K562 (cell line): Measurements from ENCODE around the gene PHF5A. TPM values are rescaled to one million over a fixed set of nuclear protein-coding genes. Genes with fewer than 3 reads are reported as not detected.

ENCODE experiments used
- ATAC-seq: fragments of 200-7000 bp; cut with Tn5 transposase; 3 replicates; pipeline ENCODE4 v1.9.1; 2020; ENCODE audit warnings: moderate library complexity
- BruUV-seq: library from RNA; stranded (reverse); fragments of 400-500 nt; replicated peaks from 2 replicates; lab custom pipeline; 2021; lab: Mats Ljungman, UMichigan
- CTCF ChIA-PET: fragments of 300-600 bp; formaldehyde crosslinking; extraction: SDS; loops from one replicate; lab custom pipeline; 2021; ENCODE audit warnings: low intra/inter-chr PET ratio; lab: Yijun Ruan, JAX
- POLR2A ChIA-PET: fragments of 300-600, 350-650 bp; sonication (Branson Sonifier 250); formaldehyde crosslinking; extraction: SDS; loops from one replicate; lab custom pipeline; 2021; ENCODE audit warnings: antibody characterized with exemption, inconsistent platforms; lab: Yijun Ruan, JAX
- DNase-seq, 4 experiments: peaks; one replicate each; pipeline versions ENCODE4 v3.0.0 to v3.0.0-alpha.2; 2011 to 2018; ENCODE audit warnings: low spot score in 3 of 4, mixed read lengths in 3 of 4; ENCODE audit errors: extremely low read depth in 1 of 4
- FAIRE-seq: peaks from 2 replicates; lab custom pipeline; 2011; peaks lifted over from hg19 to GRCh38; lab: Jason Lieb, UNC
- H2AFZ ChIP-seq: 2 replicates; pipeline ENCODE4 v1.6.0; 2011; ENCODE audit warnings: low read depth, low read length, control low read depth, inconsistent platforms
- H3K27ac ChIP-seq: fragments of 200-600 bp; 3 replicates; pipeline ENCODE4 v1.8.0; 2011; ENCODE audit warnings: low read depth, mild to moderate bottlenecking, control low read depth, inconsistent platforms, low read length, moderate library complexity, mixed read lengths; ENCODE audit errors: extremely low read depth
- H3K27me3 ChIP-seq, 2 experiments: fragments of 300-600 bp in 1 of 2; 2 replicates in 1 of 2; 3 replicates in 1 of 2; pipeline versions ENCODE4 v1.6.0 to v1.8.0; 2011; ENCODE audit warnings: inconsistent platforms in 2 of 2, low read length in 2 of 2, mild to moderate bottlenecking in 1 of 2, mixed read lengths in 1 of 2, moderate library complexity in 1 of 2; ENCODE audit not compliant: control insufficient read depth in 2 of 2, insufficient read depth in 2 of 2
- H3K36me3 ChIP-seq: fragments of 300-600 bp; 3 replicates; pipeline ENCODE4 v1.8.0; 2011; ENCODE audit warnings: mild to moderate bottlenecking, low read length, inconsistent platforms; ENCODE audit not compliant: control insufficient read depth, insufficient read depth
- H3K4me1 ChIP-seq, 2 experiments: fragments of 200-600 bp in 1 of 2; replicated peaks in 1 of 2; 2 replicates in 1 of 2; 3 replicates in 1 of 2; pipeline versions ENCODE4 v1.5.1 to v1.8.0; 2011; ENCODE audit warnings: inconsistent platforms in 2 of 2, low read length in 2 of 2, mild to moderate bottlenecking in 1 of 2, mixed read lengths in 1 of 2, moderate library complexity in 1 of 2; ENCODE audit not compliant: control insufficient read depth in 2 of 2, insufficient read depth in 2 of 2
- H3K4me2 ChIP-seq: 2 replicates; pipeline ENCODE4 v1.6.1; 2011; ENCODE audit warnings: low read length, control low read depth, inconsistent platforms, mixed read lengths; ENCODE audit not compliant: insufficient read depth
- H3K4me3 ChIP-seq: fragments of 200-600 bp; sonication (generic), shearing (Covaris generic); 2 replicates; pipeline ENCODE4 v1.5.1; 2016; ENCODE audit warnings: control low read depth, inconsistent platforms
- H3K79me2 ChIP-seq: fragments of 200-600 bp; 3 replicates; pipeline ENCODE4 v1.8.0; 2011; ENCODE audit warnings: low read length, inconsistent platforms; ENCODE audit not compliant: control insufficient read depth, insufficient read depth
- H3K9ac ChIP-seq, 2 experiments: 2 replicates each; pipeline versions ENCODE4 v1.6.0 to v1.6.1; 2011; ENCODE audit warnings: low read depth in 2 of 2, low read length in 2 of 2, control low read depth in 1 of 2, inconsistent platforms in 1 of 2, mild to moderate bottlenecking in 1 of 2, mixed read lengths in 1 of 2; ENCODE audit not compliant: insufficient read depth in 1 of 2
- H3K9me1 ChIP-seq: one replicate; pipeline ENCODE4 v1.6.0; 2011; ENCODE audit warnings: inconsistent platforms, mild to moderate bottlenecking, low read length, moderate library complexity; ENCODE audit not compliant: control insufficient read depth, insufficient read depth
- H3K9me3 ChIP-seq: replicated peaks from 2 replicates; pipeline ENCODE4 v1.5.1; 2011; ENCODE audit warnings: low read depth, low read length, inconsistent platforms; ENCODE audit not compliant: control insufficient read depth, insufficient read depth
- H4K20me1 ChIP-seq: replicated peaks from 2 replicates; pipeline ENCODE4 v1.6.1; 2011; ENCODE audit warnings: low read length, inconsistent platforms, mixed read lengths; ENCODE audit not compliant: control insufficient read depth, insufficient read depth
- CBFA2T3 ChIP-seq: fragments of 450-650 bp; IDR thresholded peaks from 2 replicates; pipeline ENCODE4 v1.6.1; 2017
- CREB1 ChIP-seq, 2 experiments: sonication (generic) in 1 of 2; formaldehyde crosslinking in 1 of 2; IDR thresholded peaks; 2 replicates each; pipeline versions ENCODE4 v1.6.1 to v1.8.0; 2012 to 2022; ENCODE audit warnings: inconsistent platforms in 1 of 2, mild to moderate bottlenecking in 1 of 2, missing genetic modification reagents in 1 of 2, moderate library complexity in 1 of 2
- HNRNPK ChIP-seq: fragments of 200-400 bp; formaldehyde crosslinking; IDR thresholded peaks from one replicate; pipeline ENCODE4 v1.6.1; 2018; ENCODE audit warnings: mild to moderate bottlenecking, low read depth, low read length; ENCODE audit not compliant: poor library complexity, severe bottlenecking
- JUNB ChIP-seq: fragments of 450-650 bp; formaldehyde crosslinking; conservative IDR thresholded peaks from 2 replicates; pipeline ENCODE4 v1.4.0; 2020; ENCODE audit warnings: mild to moderate bottlenecking
- KLF10 ChIP-seq: fragments of 250-450 bp; sonication (Bioruptor Pico); IDR thresholded peaks from 2 replicates; pipeline ENCODE4 v1.6.1; 2021; ENCODE audit warnings: matching md5 sums
- KLF16 ChIP-seq: IDR thresholded peaks from 2 replicates; pipeline ENCODE4 v1.6.1; 2016; ENCODE audit warnings: antibody characterized with exemption
- PPARD ChIP-seq: fragments of 250-450 bp; sonication (Bioruptor Pico); IDR thresholded peaks from 2 replicates; pipeline ENCODE4 v1.8.0; 2022; ENCODE audit warnings: inconsistent platforms, mild to moderate bottlenecking, moderate library complexity
- RBM14 ChIP-seq: fragments of 200-400 bp; formaldehyde crosslinking; IDR thresholded peaks from 2 replicates; pipeline ENCODE4 v1.6.1; 2018; ENCODE audit warnings: low read depth, mild to moderate bottlenecking, low read length, moderate library complexity, borderline replicate concordance; ENCODE audit not compliant: insufficient read depth
- U2AF1 ChIP-seq: fragments of 200-400 bp; formaldehyde crosslinking; optimal IDR thresholded peaks from 2 replicates; pipeline ENCODE3; 2017; ENCODE audit warnings: mild to moderate bottlenecking, low read depth, low read length, moderate library complexity
- YBX1 ChIP-seq: fragments of 450-650 bp; IDR thresholded peaks from 2 replicates; pipeline ENCODE4 v1.7.1; 2016; ENCODE audit warnings: mild to moderate bottlenecking
- ZNF707 ChIP-seq: fragments of 250-450 bp; sonication (Bioruptor Pico); conservative IDR thresholded peaks from 2 replicates; pipeline ENCODE4 v1.8.0; 2022; ENCODE audit warnings: inconsistent platforms, mild to moderate bottlenecking, moderate library complexity
- WGBS: fragments of 100-300 bp; shearing (Covaris generic); methylation state at CpG from one replicate; pipeline ENCODE4 v1.1.6; 2016; ENCODE audit warnings: low coverage, mixed read lengths; ENCODE audit not compliant: insufficient coverage; ENCODE audit errors: missing lambda C conversion rate; 5-methylcytosine and 5-hydroxymethylcytosine counted together
- in situ Hi-C: fragments of 300-500 bp; cut with MboI; formaldehyde crosslinking; loops from 4 replicates; pipeline ENCODE4 v1.15.0; 2018; ENCODE audit warnings: inconsistent platforms, mixed read lengths
- intact Hi-C: fragments of 100-400 bp; cut with micrococcal nuclease; formaldehyde crosslinking; loops from 2 replicates; pipeline ENCODE4 v1.14.2; 2022
- polyA plus RNA-seq, 8 experiments: library from polyadenylated mRNA; depleted of rRNA in 4 of 8; stranded (reverse) in 5 of 8; unstranded in 3 of 8; fragments of >200 nt; fragmentation: Nextera tagmentation in 2 of 8; fragmentation: Illumina TruSeq in 1 of 8; extraction: Ambion mirVana in 2 of 8; extraction: Trizol in 1 of 8; gene quantifications; 2 replicates each; pipeline versions ENCODE4 v1.2.1 to v1.2.3, GENCODE V29; 2011 to 2014; ENCODE audit warnings: inconsistent platforms in 1 of 8, missing spikeins in 1 of 8
- total RNA-seq, 7 experiments: library from RNA; depleted of rRNA in 6 of 7; stranded (reverse); fragments of >200 nt in 6 of 7; fragmentation: Illumina TruSeq in 2 of 7; extraction: Trizol in 2 of 7; gene quantifications; 2 replicates each; pipeline versions ENCODE4 v1.2.1 to v1.2.3, GENCODE V29; 2011 to 2021; ENCODE audit warnings: low replicate concordance in 1 of 7
- TF ChIP-seq, protein P1 (sequence below): sonication (generic); formaldehyde crosslinking; IDR thresholded peaks from 2 replicates; pipeline ENCODE4 v1.8.1; 2023; ENCODE audit warnings: mild to moderate bottlenecking, missing genetic modification reagents, moderate library complexity
- TF ChIP-seq, protein P2 (sequence below): fragments of 250-450 bp; sonication (Bioruptor Pico); IDR thresholded peaks from 2 replicates; pipeline ENCODE4 v1.4.0; 2020
- TF ChIP-seq, protein P3 (sequence below): fragments of 250-450 bp; sonication (Bioruptor Pico); IDR thresholded peaks from 2 replicates; pipeline ENCODE4 v1.5.0; 2020; ENCODE audit warnings: mild to moderate bottlenecking

PHF5A gene
- total and polyA plus RNA-seq, 9 of the 15 experiments (the other 6 are each of a cell fraction or from before 2014, with no cell fraction given), result 14.2 to 144 (median 101) TPM

DNA sequence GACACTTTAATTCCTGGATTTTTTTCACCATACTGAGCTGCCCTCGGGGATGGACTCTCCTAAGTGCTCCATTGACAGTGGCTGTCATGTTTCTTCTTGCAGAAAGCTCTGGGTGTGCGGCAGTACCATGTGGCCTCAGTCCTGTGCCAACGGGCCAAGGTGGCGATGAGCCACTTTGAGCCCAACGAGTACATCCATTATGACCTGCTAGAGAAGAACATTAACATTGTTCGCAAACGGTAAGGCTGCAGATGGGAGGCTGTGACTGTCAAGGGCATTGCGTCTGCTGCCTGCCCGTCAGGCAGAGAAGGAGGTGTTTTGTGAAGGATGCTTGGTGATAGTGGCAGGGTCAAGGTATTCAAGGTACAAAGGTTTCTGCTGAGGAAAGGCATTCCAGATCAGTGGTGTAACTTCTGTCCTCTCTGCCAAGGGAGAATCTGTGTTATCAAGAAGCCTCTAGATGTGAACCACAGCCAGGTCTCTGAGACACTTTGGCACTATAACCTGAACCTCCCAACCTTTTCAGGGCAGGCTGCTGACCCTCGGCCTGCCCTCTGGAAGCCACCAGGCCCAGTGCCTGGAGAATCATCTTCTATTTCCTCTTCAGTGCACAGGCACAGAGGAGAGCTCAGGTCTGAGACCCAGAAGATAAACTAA, 31.3 kb upstream of the PHF5A start:
- 90% methylated on average over 10 of the region's 10 CpGs for WGBS
- Histone ChIP-seq H3K4me1 (no peaks in the 10 kb centered on the region; a peak in 1 of 5 replicates), H3K9me1 (no peaks in the 10 kb centered on the region), H3K4me2 (no peak overlapping the region), H2AFZ (no peak overlapping the region), H3K9me3 (no peaks in the 10 kb centered on the region), H4K20me1 (peaks cover 12% of the 10 kb centered on the region; the same call in 1 of the 2 replicates), H3K79me2 (peaks cover 48% of the 10 kb centered on the region), H3K4me3 (no peak overlapping the region), H3K27ac (no peak overlapping the region), H3K36me3 (peaks cover 61% of the 10 kb centered on the region; the same call in 2 of the 3 replicates), H3K27me3 (no peaks in the 10 kb centered on the region), H3K9ac (0 out of 4 replicates have a peak overlapping the region, but pooled peaks of 1 of the 2 experiments have one; percentile 26)
- intact Hi-C loops, result no loop called here
- ATAC-seq (no peak), FAIRE-seq (no peak), DNase-seq (no peak)
- CTCF ChIA-PET, result no interaction called here
- BruUV-seq, result no TSS peak
- in situ Hi-C loops, result no loop called here
- POLR2A ChIA-PET, result interaction anchor here (0.6 to 0.9 kb wide), 2 partner anchors 24 to 53 kb away, joined by 3 to 4 read pairs; no protein-coding TSS in a partner anchor
- TF ChIP-seq, protein P1, sequence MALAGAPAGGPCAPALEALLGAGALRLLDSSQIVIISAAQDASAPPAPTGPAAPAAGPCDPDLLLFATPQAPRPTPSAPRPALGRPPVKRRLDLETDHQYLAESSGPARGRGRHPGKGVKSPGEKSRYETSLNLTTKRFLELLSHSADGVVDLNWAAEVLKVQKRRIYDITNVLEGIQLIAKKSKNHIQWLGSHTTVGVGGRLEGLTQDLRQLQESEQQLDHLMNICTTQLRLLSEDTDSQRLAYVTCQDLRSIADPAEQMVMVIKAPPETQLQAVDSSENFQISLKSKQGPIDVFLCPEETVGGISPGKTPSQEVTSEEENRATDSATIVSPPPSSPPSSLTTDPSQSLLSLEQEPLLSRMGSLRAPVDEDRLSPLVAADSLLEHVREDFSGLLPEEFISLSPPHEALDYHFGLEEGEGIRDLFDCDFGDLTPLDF (CRISPR knock-in tag), result no peak
- no peak for TF ChIP-seq CREB1 (IDR thresholded peaks at IDR 0.05)
- TF ChIP-seq CREB1 (CRISPR knock-in tag; IDR thresholded peaks at IDR 0.05), result no peak
- TF ChIP-seq U2AF1, result no peak
- TF ChIP-seq KLF16, result no peak
- no peak for TF ChIP-seq RBM14
- TF ChIP-seq JUNB (CRISPR knock-in tag), result no peak
- no peak for TF ChIP-seq CBFA2T3
- TF ChIP-seq PPARD, result no peak
- no peak for TF ChIP-seq YBX1
- TF ChIP-seq, protein P2, sequence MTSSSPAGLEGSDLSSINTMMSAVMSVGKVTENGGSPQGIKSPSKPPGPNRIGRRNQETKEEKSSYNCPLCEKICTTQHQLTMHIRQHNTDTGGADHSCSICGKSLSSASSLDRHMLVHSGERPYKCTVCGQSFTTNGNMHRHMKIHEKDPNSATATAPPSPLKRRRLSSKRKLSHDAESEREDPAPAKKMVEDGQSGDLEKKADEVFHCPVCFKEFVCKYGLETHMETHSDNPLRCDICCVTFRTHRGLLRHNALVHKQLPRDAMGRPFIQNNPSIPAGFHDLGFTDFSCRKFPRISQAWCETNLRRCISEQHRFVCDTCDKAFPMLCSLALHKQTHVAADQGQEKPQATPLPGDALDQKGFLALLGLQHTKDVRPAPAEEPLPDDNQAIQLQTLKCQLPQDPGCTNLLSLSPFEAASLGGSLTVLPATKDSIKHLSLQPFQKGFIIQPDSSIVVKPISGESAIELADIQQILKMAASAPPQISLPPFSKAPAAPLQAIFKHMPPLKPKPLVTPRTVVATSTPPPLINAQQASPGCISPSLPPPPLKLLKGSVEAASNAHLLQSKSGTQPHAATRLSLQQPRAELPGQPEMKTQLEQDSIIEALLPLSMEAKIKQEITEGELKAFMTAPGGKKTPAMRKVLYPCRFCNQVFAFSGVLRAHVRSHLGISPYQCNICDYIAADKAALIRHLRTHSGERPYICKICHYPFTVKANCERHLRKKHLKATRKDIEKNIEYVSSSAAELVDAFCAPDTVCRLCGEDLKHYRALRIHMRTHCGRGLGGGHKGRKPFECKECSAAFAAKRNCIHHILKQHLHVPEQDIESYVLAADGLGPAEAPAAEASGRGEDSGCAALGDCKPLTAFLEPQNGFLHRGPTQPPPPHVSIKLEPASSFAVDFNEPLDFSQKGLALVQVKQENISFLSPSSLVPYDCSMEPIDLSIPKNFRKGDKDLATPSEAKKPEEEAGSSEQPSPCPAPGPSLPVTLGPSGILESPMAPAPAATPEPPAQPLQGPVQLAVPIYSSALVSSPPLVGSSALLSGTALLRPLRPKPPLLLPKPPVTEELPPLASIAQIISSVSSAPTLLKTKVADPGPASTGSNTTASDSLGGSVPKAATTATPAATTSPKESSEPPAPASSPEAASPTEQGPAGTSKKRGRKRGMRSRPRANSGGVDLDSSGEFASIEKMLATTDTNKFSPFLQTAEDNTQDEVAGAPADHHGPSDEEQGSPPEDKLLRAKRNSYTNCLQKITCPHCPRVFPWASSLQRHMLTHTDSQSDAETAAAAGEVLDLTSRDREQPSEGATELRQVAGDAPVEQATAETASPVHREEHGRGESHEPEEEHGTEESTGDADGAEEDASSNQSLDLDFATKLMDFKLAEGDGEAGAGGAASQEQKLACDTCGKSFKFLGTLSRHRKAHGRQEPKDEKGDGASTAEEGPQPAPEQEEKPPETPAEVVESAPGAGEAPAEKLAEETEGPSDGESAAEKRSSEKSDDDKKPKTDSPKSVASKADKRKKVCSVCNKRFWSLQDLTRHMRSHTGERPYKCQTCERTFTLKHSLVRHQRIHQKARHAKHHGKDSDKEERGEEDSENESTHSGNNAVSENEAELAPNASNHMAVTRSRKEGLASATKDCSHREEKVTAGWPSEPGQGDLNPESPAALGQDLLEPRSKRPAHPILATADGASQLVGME (CRISPR knock-in tag), result no peak
- no peak for TF ChIP-seq ZNF707
- TF ChIP-seq KLF10 (CRISPR knock-in tag), result no peak
- TF ChIP-seq HNRNPK, result no peak
- TF ChIP-seq, protein P3, sequence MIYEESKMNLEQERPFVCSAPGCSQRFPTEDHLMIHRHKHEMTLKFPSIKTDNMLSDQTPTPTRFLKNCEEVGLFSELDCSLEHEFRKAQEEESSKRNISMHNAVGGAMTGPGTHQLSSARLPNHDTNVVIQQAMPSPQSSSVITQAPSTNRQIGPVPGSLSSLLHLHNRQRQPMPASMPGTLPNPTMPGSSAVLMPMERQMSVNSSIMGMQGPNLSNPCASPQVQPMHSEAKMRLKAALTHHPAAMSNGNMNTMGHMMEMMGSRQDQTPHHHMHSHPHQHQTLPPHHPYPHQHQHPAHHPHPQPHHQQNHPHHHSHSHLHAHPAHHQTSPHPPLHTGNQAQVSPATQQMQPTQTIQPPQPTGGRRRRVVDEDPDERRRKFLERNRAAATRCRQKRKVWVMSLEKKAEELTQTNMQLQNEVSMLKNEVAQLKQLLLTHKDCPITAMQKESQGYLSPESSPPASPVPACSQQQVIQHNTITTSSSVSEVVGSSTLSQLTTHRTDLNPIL, result no peak
